NCI-H774 (cell line): ENCODE results near the gene OR9Q1.

ENCODE experiments used
- DNase-seq: peaks from one replicate; lab custom pipeline; 2025; lab: John Stamatoyannopoulos, UW

Gene OR9Q1

GRCh38 chr11:58034471-58034870 lies 10.8 kb downstream of the OR9Q1 start:
- DNase-seq = no peak

GRCh38 chr11:58039589-58039988 lies 15.9 kb downstream of the OR9Q1 start:
- DNase-seq = no peak

- no peak for DNase-seq
Observed at GRCh38 chr11:58043379-58043778, 19.7 kb downstream of the OR9Q1 start.

GRCh38 chr11:58046231-58046630 lies 22.6 kb downstream of the OR9Q1 start:
- DNase-seq = no peak

- DNase-seq = no peak
Observed at GRCh38 chr11:58047818-58048217, 24.1 kb downstream of the OR9Q1 start.

GRCh38 chr11:58055806-58056401 lies 32.2 kb downstream of the OR9Q1 start:
- DNase-seq = no peak

- no peak for DNase-seq
Observed at GRCh38 chr11:58057481-58057880, 33.8 kb downstream of the OR9Q1 start.

- peak; percentile 71 for DNase-seq
Observed at GRCh38 chr11:58058276-58059006, 34.8 kb downstream of the OR9Q1 start.

GRCh38 chr11:58059007-58059350 lies 35.3 kb downstream of the OR9Q1 start:
- DNase-seq = no peak

GRCh38 chr11:58060535-58060934 lies 36.9 kb downstream of the OR9Q1 start:
- no peak for DNase-seq

GRCh38 chr11:58060939-58061672 lies 37.4 kb downstream of the OR9Q1 start:
- DNase-seq = no peak

GRCh38 chr11:58061813-58062212 lies 38.1 kb downstream of the OR9Q1 start:
- DNase-seq = no peak

- no peak for DNase-seq
Observed at GRCh38 chr11:58067685-58068084, 44.0 kb downstream of the OR9Q1 start.

GRCh38 chr11:58068655-58069054 lies 45.0 kb downstream of the OR9Q1 start:
- DNase-seq = no peak

- DNase-seq = no peak
Observed at GRCh38 chr11:58070585-58070984, 46.9 kb downstream of the OR9Q1 start.

GRCh38 chr11:58075781-58076180 lies 52.1 kb downstream of the OR9Q1 start:
- no peak for DNase-seq

- no peak for DNase-seq
Observed at GRCh38 chr11:58086528-58086927, 62.8 kb downstream of the OR9Q1 start.

- DNase-seq = no peak
Observed at GRCh38 chr11:58097437-58097836, 73.8 kb downstream of the OR9Q1 start.

GRCh38 chr11:58121096-58121495 lies 97.4 kb downstream of the OR9Q1 start:
- no peak for DNase-seq

- DNase-seq = no peak
Observed at GRCh38 chr11:58125469-58125868, 101.8 kb downstream of the OR9Q1 start, which contains the start of gene OR9I1. Gene OR9I1 (minus strand): TSS chr11:58125530. CDS start chr11:58119444, 6,086 bp downstream.

- DNase-seq = no peak
Observed at GRCh38 chr11:58127350-58127749, 103.7 kb downstream of the OR9Q1 start.

- DNase-seq = no peak
Observed at GRCh38 chr11:58133309-58134076, 109.8 kb downstream of the OR9Q1 start.
